SU-DHL-6 (cell line): ENCODE measurements around the gene MUTYH.

ENCODE experiments used
- H2AFZ ChIP-seq: fragments of 200-600 bp; sonication (generic); 2 replicates; pipeline ENCODE4 v1.6.1; 2014; ENCODE audit warnings: low read depth, mild to moderate bottlenecking, moderate library complexity, mixed read lengths, antibody characterized with exemption, low read length; ENCODE audit not compliant: severe bottlenecking
- H3F3A ChIP-seq: fragments of 200-600 bp; shearing (Covaris generic); 2 replicates; pipeline ENCODE4 v1.6.0; 2016; ENCODE audit warnings: antibody characterized with exemption, mild to moderate bottlenecking; ENCODE audit not compliant: insufficient read depth
- H3K27ac ChIP-seq: fragments of 200-600 bp; sonication (generic); 2 replicates; pipeline ENCODE4 v1.5.1; 2016; ENCODE audit warnings: low read depth, mild to moderate bottlenecking, low read length, moderate library complexity, mixed read lengths
- H3K27me3 ChIP-seq: fragments of 200-600 bp; sonication (generic), shearing (Covaris generic); 2 replicates; pipeline ENCODE4 v1.6.0; 2014; ENCODE audit warnings: mild to moderate bottlenecking, low read length
- H3K36me3 ChIP-seq: fragments of 200-600 bp; sonication (generic); 2 replicates; pipeline ENCODE4 v1.6.1; 2014; ENCODE audit warnings: mild to moderate bottlenecking, low read length, mixed read lengths
- H3K4me2 ChIP-seq: fragments of 300-600, 200-600 bp; shearing (Covaris generic), sonication (generic); 2 replicates; pipeline ENCODE4 v1.6.0; 2014; ENCODE audit warnings: low read length, low read depth, mild to moderate bottlenecking; ENCODE audit not compliant: poor library complexity, severe bottlenecking
- H3K4me3 ChIP-seq: fragments of 200-600 bp; sonication (generic); 2 replicates; pipeline ENCODE4 v1.5.1; 2014; ENCODE audit warnings: antibody characterized with exemption, low read length, mild to moderate bottlenecking, mixed read lengths; ENCODE audit not compliant: insufficient read depth, poor library complexity, severe bottlenecking
- H3K79me2 ChIP-seq: fragments of 200-600 bp; sonication (generic); 2 replicates; pipeline ENCODE4 v1.6.1; 2014; ENCODE audit warnings: mild to moderate bottlenecking, low read length, moderate library complexity; ENCODE audit not compliant: insufficient read depth
- H3K9ac ChIP-seq: fragments of 200-600 bp; sonication (generic); 2 replicates; pipeline ENCODE4 v1.7.0; 2014; ENCODE audit warnings: mild to moderate bottlenecking, low read length
- H3K9me2 ChIP-seq: fragments of 200-600 bp; sonication (generic); replicated peaks from 2 replicates; pipeline ENCODE4 v1.6.1; 2014; ENCODE audit warnings: low read length; ENCODE audit not compliant: insufficient read depth
- H3K9me3 ChIP-seq: fragments of 200-600 bp; sonication (generic); 2 replicates; pipeline ENCODE4 v1.6.1; 2014; ENCODE audit warnings: low read length, mixed read lengths; ENCODE audit not compliant: insufficient read depth
- H4K20me1 ChIP-seq: fragments of 200-600 bp; sonication (generic); 2 replicates; pipeline ENCODE4 v1.6.1; 2014; ENCODE audit warnings: low read depth, mild to moderate bottlenecking, antibody characterized with exemption, low read length, moderate library complexity, mixed read lengths
- EZH2phosphoT487 ChIP-seq: fragments of 200-600 bp; sonication (generic), shearing (Covaris generic); conservative IDR thresholded peaks from 2 replicates; pipeline ENCODE4 v1.6.1; 2018; ENCODE audit warnings: mild to moderate bottlenecking, antibody characterized with exemption, low read length, moderate library complexity, mixed read lengths
- TF ChIP-seq, protein P1 (sequence below): fragments of 200-600 bp; sonication (generic); IDR thresholded peaks from one replicate; pipeline ENCODE4 v1.5.1; 2017; ENCODE audit warnings: antibody characterized with exemption, mild to moderate bottlenecking, low read length, moderate library complexity; ENCODE audit not compliant: insufficient read depth, poor library complexity, severe bottlenecking

Gene MUTYH

DNA sequence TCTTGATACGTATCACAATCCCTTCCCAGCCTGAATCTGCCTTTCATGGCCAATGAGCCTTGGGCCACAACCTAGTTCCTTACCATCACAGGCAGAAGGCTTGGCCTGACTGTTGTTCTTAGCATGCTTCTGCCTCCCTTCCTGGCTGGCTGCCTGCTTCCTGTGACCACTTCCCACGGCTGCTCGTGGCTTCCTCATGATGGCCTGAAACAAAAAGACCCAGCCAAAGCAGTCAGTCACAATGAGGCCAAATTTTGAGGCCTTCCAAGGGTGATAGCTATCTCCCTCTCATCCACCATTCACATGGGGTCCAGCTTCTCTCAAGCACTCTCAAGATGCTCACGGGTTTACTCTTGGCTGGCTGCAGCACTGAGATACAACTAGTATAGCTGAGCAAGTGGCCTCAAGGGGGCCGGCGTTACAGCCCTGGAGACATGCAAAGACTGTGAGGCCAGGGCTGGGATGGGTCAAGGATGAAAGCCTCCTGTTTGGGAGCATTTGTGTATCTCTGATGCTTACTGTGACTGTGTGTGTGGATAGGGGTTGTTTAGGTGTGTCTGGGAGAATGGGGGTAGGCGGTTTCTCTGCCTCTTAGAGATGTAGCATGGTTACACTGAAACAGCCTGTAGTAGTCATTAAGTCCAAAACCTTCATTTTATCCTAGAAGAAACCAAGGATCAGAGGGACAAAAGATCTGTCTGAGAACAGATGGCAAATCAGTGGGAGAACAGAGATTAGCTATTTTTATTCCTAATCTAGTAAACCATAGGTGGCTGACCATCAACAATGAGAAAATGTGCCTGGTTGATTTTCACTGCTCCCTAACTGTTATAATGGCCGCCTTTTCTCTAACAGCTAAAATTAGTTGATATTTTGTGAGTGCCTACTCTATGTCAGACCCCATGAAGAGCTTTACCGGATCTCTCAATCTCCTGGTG, 5.7 kb downstream of the MUTYH start:
- Histone ChIP-seq H3F3A (peaks cover 12% of the 10 kb centered on the region), H3K4me2 (no peak overlapping the region), H3K79me2 (peaks cover 6% of the 10 kb centered on the region), H3K9ac (no peak overlapping the region), H3K9me3 (no peaks in the 10 kb centered on the region), H2AFZ (no peak overlapping the region), H3K9me2 (no peaks in the 10 kb centered on the region), H4K20me1 (no peaks in the 10 kb centered on the region), H3K4me3 (no peak overlapping the region), H3K27me3 (no peaks in the 10 kb centered on the region), H3K36me3 (no peaks in the 10 kb centered on the region), H3K27ac (no peak overlapping the region)
- TF ChIP-seq EZH2phosphoT487: no peak
- TF ChIP-seq, protein P1, sequence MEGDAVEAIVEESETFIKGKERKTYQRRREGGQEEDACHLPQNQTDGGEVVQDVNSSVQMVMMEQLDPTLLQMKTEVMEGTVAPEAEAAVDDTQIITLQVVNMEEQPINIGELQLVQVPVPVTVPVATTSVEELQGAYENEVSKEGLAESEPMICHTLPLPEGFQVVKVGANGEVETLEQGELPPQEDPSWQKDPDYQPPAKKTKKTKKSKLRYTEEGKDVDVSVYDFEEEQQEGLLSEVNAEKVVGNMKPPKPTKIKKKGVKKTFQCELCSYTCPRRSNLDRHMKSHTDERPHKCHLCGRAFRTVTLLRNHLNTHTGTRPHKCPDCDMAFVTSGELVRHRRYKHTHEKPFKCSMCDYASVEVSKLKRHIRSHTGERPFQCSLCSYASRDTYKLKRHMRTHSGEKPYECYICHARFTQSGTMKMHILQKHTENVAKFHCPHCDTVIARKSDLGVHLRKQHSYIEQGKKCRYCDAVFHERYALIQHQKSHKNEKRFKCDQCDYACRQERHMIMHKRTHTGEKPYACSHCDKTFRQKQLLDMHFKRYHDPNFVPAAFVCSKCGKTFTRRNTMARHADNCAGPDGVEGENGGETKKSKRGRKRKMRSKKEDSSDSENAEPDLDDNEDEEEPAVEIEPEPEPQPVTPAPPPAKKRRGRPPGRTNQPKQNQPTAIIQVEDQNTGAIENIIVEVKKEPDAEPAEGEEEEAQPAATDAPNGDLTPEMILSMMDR: no peak

DNA sequence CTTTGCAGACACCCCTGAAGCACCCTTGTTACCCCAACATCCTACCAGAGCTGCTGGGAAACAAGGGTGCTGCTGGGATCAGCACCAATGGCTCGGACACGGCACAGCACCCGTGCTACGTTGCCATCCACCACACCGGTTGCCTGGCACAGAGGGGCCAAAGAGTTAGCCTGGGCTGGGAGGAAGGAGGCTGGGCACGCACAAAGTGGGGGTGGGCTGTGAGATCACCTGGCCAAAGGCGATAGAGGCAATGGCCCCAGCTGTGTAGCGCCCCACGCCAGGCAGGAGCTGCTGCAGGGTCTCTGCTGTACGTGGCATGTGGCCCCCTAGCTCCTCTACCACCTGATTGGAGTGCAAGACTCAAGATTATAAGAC, 7.9 kb downstream of the MUTYH start:
- H3K9ac ChIP-seq: no peak overlapping the region
- no peaks in the 10 kb centered on the region for H3K9me3 ChIP-seq
- H3K27me3 ChIP-seq: no peaks in the 10 kb centered on the region
- H2AFZ ChIP-seq: no peak overlapping the region
- H3K36me3 ChIP-seq: no peaks in the 10 kb centered on the region
- H3K27ac ChIP-seq: no peak overlapping the region
- H3K4me3 ChIP-seq: no peak overlapping the region
- no peaks in the 10 kb centered on the region for H4K20me1 ChIP-seq
- no peaks in the 10 kb centered on the region for H3K9me2 ChIP-seq
- H3K4me2 ChIP-seq: no peak overlapping the region
- peaks cover 6% of the 10 kb centered on the region; the same call in 1 of the 2 replicates for H3F3A ChIP-seq
- TF ChIP-seq EZH2phosphoT487: no peak
- TF ChIP-seq, protein P1: no peak
- H3K79me2 ChIP-seq: peaks cover 16% of the 10 kb centered on the region

DNA sequence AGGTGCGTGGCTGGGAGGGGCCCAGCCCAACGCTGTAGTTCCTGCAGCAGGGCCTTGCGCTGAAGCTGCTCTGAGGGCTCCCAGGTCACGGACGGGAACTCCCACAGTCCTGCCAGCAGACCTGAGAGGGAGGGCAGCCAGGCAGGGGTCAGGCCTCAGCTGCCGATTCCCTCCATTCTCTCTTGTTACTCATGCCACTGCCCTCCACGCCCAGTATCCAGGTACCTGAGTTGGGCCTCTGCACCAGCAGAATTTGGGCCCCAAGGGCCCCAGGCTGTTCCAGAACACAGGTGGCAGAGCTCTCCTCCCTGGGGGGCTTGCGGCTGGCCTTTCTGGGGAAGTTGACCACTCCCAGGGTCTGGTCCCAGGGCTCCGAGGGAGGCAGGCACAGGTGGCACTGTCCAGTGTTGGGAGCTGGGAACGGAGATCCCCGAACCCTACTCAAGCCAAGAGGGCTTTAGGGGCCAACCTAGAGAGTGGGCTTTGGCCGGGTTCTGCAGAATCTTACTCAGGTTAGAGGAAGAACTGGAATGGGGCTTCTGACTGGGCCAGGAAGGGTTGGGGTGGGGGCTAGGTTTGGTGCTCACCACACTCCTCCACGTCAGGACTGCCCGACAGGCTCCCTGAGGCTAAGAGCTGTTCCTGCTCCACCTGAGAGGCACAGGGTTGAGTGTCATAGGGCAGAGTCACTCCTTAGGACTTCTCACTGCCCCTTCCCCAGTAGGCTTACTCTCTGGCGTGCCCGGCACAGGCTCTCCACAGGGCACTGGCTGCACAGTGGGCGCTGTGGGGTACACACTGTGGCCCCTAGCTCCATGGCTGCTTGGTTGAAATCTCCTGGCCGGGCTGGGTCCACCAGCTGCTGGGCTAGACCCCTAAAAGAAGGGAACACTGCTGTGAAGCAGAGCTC, 8.5 kb downstream of the MUTYH start:
- Histone ChIP-seq H2AFZ (no peak overlapping the region), H3K9ac (no peak overlapping the region), H4K20me1 (no peaks in the 10 kb centered on the region), H3K4me2 (no peak overlapping the region), H3K79me2 (peaks cover 22% of the 10 kb centered on the region), H3K9me2 (no peaks in the 10 kb centered on the region), H3F3A (peaks cover 6% of the 10 kb centered on the region; the same call in 1 of the 2 replicates), H3K9me3 (no peaks in the 10 kb centered on the region), H3K27me3 (no peaks in the 10 kb centered on the region), H3K4me3 (no peak overlapping the region), H3K36me3 (no peaks in the 10 kb centered on the region), H3K27ac (no peak overlapping the region)
- TF ChIP-seq EZH2phosphoT487: no peak
- TF ChIP-seq, protein P1: no peak
